HepG2 (cell line): Measurements from ENCODE around the gene GPR17. TPM values are rescaled to one million over a fixed set of nuclear protein-coding genes. Genes with fewer than 3 reads are reported as not detected.

Source experiments
- ASH2L ChIP-seq: fragments of 300-600, 200-600 bp; sonication (generic); IDR thresholded peaks from 2 replicates; pipeline ENCODE4 v1.7.0; 2017; ENCODE audit warnings: low read depth, mild to moderate bottlenecking, moderate library complexity, mixed read lengths, low read length; ENCODE audit not compliant: insufficient read length
- BHLHE40 ChIP-seq: IDR thresholded peaks from 2 replicates; pipeline ENCODE4 v1.6.1; 2011; ENCODE audit warnings: low read length, improper control_type of control experiment
- CBX1 ChIP-seq: IDR thresholded peaks from one replicate; pipeline ENCODE4 v1.6.1; 2016; ENCODE audit warnings: antibody characterized with exemption, low read depth
- NONO ChIP-seq, 2 experiments: fragments of 450-650 bp in 1 of 2; sonication (generic) in 1 of 2; formaldehyde crosslinking in 1 of 2; IDR thresholded peaks in 1 of 2; conservative IDR thresholded peaks in 1 of 2; 2 replicates each; pipeline versions ENCODE4 v1.6.1 to v1.8.0; 2017 to 2022; ENCODE audit warnings: mild to moderate bottlenecking in 1 of 2, missing genetic modification reagents in 1 of 2, moderate library complexity in 1 of 2
- TOPORS ChIP-seq: sonication (generic); formaldehyde crosslinking; IDR thresholded peaks from 2 replicates; pipeline ENCODE4 v1.8.0; 2023; ENCODE audit warnings: mild to moderate bottlenecking, missing genetic modification reagents
- ZNF383 ChIP-seq: sonication (generic); formaldehyde crosslinking; IDR thresholded peaks from 2 replicates; pipeline ENCODE4 v1.4.0; 2020; ENCODE audit warnings: missing genetic modification reagents, mild to moderate bottlenecking, borderline replicate concordance
- ZNF431 ChIP-seq: sonication (generic); formaldehyde crosslinking; IDR thresholded peaks from 2 replicates; pipeline ENCODE4 v1.9.0; 2022; ENCODE audit warnings: missing genetic modification reagents, low read depth, mild to moderate bottlenecking, borderline replicate concordance
- ZNF781 ChIP-seq: sonication (generic); formaldehyde crosslinking; IDR thresholded peaks from 2 replicates; pipeline ENCODE4 v1.5.1; 2020; ENCODE audit warnings: borderline replicate concordance, mild to moderate bottlenecking, missing genetic modification reagents; ENCODE audit errors: not compliant biosample characterization
- ZXDC ChIP-seq: sonication (generic); formaldehyde crosslinking; IDR thresholded peaks from 2 replicates; pipeline ENCODE4 v1.5.0; 2020; ENCODE audit warnings: mild to moderate bottlenecking, missing genetic modification reagents
- polyA plus RNA-seq, 8 experiments: library from polyadenylated mRNA; depleted of rRNA in 3 of 8; stranded (reverse) in 7 of 8; unstranded in 1 of 8; fragments of >200 nt; fragmentation: Illumina TruSeq in 4 of 8; extraction: Trizol in 4 of 8; gene quantifications; 2 replicates each; pipeline versions ENCODE4 v1.2.1 to v1.2.3, GENCODE V29; 2011 to 2016; ENCODE audit warnings: low read depth in 4 of 8, missing spikeins in 1 of 8, mixed read lengths in 1 of 8; ENCODE audit not compliant: insufficient read depth in 1 of 8
- total RNA-seq, 5 experiments: library from RNA; depleted of rRNA; stranded (reverse); fragments of >200 nt; fragmentation: Illumina TruSeq; extraction: Trizol; gene quantifications; 2 replicates each; pipeline ENCODE4 v1.2.3, GENCODE V29; 2016; ENCODE audit warnings: low read depth in 1 of 5
- TF ChIP-seq, protein P1 (sequence below): sonication (generic); formaldehyde crosslinking; IDR thresholded peaks from 2 replicates; pipeline ENCODE4 v1.8.0; 2022; ENCODE audit warnings: missing genetic modification reagents, mild to moderate bottlenecking, borderline replicate concordance

Gene GPR17
- total and polyA plus RNA-seq, 2 of the 13 experiments (the other 11 are each of a cell fraction or from before 2014, with no cell fraction given), result not detected

DNA sequence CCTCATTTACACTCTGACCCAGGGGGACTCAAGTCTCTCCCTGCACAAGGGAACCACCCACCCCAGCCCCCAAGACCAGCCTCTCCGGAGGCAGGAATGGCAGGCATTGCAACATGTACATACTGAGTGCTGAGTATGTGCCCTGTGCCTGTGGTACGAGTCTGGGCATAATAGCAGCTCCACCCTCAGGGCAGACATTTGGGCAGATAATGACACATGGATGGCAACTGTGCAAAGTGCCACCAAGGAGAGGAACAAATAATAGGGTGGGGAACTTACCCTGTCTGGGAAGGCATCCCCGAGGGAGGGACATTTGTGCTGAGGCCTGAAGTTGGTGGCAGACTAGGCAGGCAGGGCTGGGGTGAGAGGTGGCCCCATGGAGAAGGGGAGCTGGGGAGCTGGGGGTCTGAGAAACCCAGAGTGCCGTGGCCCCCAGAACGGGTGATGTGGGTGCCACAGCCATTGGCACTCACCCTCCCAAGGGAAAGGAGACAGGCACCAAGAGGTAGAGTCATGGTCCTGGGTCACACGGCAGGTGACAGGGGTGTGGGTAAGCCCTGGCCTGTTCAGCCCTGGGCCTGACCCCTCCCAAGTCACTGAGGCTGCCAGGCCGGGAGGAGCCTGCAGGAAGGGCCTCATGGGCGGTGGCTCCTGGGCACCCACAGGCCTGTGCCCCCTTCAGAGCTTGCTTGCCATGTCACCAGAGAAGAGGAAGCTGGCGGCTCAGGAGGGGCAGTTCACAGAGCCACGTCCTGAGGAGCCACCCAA lies 15.7 kb upstream of the GPR17 start (continued):
- TF ChIP-seq, protein P1, sequence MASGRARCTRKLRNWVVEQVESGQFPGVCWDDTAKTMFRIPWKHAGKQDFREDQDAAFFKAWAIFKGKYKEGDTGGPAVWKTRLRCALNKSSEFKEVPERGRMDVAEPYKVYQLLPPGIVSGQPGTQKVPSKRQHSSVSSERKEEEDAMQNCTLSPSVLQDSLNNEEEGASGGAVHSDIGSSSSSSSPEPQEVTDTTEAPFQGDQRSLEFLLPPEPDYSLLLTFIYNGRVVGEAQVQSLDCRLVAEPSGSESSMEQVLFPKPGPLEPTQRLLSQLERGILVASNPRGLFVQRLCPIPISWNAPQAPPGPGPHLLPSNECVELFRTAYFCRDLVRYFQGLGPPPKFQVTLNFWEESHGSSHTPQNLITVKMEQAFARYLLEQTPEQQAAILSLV (CRISPR knock-in tag), result no peak
- no peak for TF ChIP-seq BHLHE40
- TF ChIP-seq ZNF383 (CRISPR knock-in tag), result no peak
- TF ChIP-seq NONO (IDR thresholded peaks at IDR 0.05), result no peak
- no peak for TF ChIP-seq NONO (CRISPR knock-in tag; conservative IDR thresholded peaks at IDR 0.05)
- TF ChIP-seq ZNF431, result no peak
- TF ChIP-seq ZNF781 (CRISPR knock-in tag), result no peak
- no peak for TF ChIP-seq TOPORS (CRISPR knock-in tag)
- no peak for TF ChIP-seq CBX1
- TF ChIP-seq ASH2L, result no peak
- no peak for TF ChIP-seq ZXDC (CRISPR knock-in tag)
